Breast epithelium (tissue), 3 donors: ENCODE results near the gene ATCAY.

Experiments used
- POLR2A ChIP-seq: fragments of 450-650 bp; IDR thresholded peaks from one replicate; pipeline ENCODE4 v1.6.1; 2016; ENCODE audit warnings: antibody characterized with exemption, mild to moderate bottlenecking, moderate library complexity
- TF ChIP-seq, protein P1 (sequence below), 3 donors: fragments of 450-650 bp; IDR thresholded peaks; one replicate each; pipeline ENCODE4 v1.5.1; 2016 to 2017; ENCODE audit warnings: antibody characterized with exemption in 3 of 3, mild to moderate bottlenecking in 3 of 3, moderate library complexity in 3 of 3

DNA sequence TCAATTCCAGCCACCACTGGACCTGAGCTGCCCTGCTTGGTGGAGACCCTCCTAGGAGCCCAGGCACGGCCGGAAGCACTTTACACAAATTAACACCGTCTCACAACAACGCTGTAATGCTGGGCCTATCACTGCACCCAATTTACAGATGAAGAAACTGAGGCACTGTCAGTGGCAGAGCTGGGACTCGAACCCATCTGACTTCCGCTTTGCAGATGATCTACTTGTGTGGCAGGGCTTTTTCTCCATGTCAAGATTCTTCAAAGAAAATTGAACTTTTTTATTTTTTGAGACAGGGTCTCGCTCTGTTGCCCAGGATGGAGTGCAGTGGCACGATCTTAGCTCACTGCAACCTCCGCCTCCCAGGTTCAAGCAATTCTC lies 45.4 kb upstream of the ATCAY start:
- TF ChIP-seq, protein P1, sequence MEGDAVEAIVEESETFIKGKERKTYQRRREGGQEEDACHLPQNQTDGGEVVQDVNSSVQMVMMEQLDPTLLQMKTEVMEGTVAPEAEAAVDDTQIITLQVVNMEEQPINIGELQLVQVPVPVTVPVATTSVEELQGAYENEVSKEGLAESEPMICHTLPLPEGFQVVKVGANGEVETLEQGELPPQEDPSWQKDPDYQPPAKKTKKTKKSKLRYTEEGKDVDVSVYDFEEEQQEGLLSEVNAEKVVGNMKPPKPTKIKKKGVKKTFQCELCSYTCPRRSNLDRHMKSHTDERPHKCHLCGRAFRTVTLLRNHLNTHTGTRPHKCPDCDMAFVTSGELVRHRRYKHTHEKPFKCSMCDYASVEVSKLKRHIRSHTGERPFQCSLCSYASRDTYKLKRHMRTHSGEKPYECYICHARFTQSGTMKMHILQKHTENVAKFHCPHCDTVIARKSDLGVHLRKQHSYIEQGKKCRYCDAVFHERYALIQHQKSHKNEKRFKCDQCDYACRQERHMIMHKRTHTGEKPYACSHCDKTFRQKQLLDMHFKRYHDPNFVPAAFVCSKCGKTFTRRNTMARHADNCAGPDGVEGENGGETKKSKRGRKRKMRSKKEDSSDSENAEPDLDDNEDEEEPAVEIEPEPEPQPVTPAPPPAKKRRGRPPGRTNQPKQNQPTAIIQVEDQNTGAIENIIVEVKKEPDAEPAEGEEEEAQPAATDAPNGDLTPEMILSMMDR (IDR thresholded peaks at IDR 0.05) = no peak
- no peak for TF ChIP-seq POLR2A
